Measurements from ENCODE around the gene CD48. TPM values are rescaled to one million over a fixed set of nuclear protein-coding genes. Genes with fewer than 3 reads are reported as not detected.

CD48 gene
- total RNA-seq, 2 donors from 2014 or later = 0.55 to 1.1 TPM

- H3K4me3 ChIP-seq (ENCODE audit: low read length) = no peak overlapping the region
- no peaks in the 10 kb centered on the region for H3K4me1 Mint-ChIP-seq
- no peaks in the 10 kb centered on the region for H3K27me3 Mint-ChIP-seq (ENCODE audit: insufficient read depth)
- no peaks in the 10 kb centered on the region for H3K4me1 ChIP-seq (ENCODE audit: control insufficient read depth, insufficient read depth, low read length)
- 50 to 73% methylated on average over 2 to 3 of the region's 3 CpGs for WGBS, 2 experiments (ENCODE audit: insufficient coverage in 1 of 2, insufficient read length in 1 of 2)
- peaks cover 3% of the 10 kb centered on the region for H3K9me3 Mint-ChIP-seq
- H3K36me3 Mint-ChIP-seq (ENCODE audit: low read depth) = no peaks in the 10 kb centered on the region
- no peaks in the 10 kb centered on the region for H3K36me3 ChIP-seq (ENCODE audit: control insufficient read depth, insufficient read depth, low read length)
- TF ChIP-seq, protein P1, sequence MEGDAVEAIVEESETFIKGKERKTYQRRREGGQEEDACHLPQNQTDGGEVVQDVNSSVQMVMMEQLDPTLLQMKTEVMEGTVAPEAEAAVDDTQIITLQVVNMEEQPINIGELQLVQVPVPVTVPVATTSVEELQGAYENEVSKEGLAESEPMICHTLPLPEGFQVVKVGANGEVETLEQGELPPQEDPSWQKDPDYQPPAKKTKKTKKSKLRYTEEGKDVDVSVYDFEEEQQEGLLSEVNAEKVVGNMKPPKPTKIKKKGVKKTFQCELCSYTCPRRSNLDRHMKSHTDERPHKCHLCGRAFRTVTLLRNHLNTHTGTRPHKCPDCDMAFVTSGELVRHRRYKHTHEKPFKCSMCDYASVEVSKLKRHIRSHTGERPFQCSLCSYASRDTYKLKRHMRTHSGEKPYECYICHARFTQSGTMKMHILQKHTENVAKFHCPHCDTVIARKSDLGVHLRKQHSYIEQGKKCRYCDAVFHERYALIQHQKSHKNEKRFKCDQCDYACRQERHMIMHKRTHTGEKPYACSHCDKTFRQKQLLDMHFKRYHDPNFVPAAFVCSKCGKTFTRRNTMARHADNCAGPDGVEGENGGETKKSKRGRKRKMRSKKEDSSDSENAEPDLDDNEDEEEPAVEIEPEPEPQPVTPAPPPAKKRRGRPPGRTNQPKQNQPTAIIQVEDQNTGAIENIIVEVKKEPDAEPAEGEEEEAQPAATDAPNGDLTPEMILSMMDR (conservative IDR thresholded peaks at IDR 0.05) = no peak
- no peak for DNase-seq
- peaks cover 7% of the 10 kb centered on the region for H3K9me3 ChIP-seq (ENCODE audit: control insufficient read depth, low read length)
- H3K27ac Mint-ChIP-seq = no peak overlapping the region
- H3K4me3 Mint-ChIP-seq = no peak overlapping the region
- H3K9ac ChIP-seq (ENCODE audit: extremely low read depth, low read length, poor library complexity, severe bottlenecking) = no peak overlapping the region
- H3K27me3 ChIP-seq (ENCODE audit: control insufficient read depth, insufficient read depth, low read length, poor library complexity, severe bottlenecking) = no peaks in the 10 kb centered on the region
- no peak overlapping the region for H3K27ac ChIP-seq (ENCODE audit: low read depth, low read length)
These were observed 14.5 kb upstream of the CD48 start for GRCh38 chr1:160726114-160726497.

DNA sequence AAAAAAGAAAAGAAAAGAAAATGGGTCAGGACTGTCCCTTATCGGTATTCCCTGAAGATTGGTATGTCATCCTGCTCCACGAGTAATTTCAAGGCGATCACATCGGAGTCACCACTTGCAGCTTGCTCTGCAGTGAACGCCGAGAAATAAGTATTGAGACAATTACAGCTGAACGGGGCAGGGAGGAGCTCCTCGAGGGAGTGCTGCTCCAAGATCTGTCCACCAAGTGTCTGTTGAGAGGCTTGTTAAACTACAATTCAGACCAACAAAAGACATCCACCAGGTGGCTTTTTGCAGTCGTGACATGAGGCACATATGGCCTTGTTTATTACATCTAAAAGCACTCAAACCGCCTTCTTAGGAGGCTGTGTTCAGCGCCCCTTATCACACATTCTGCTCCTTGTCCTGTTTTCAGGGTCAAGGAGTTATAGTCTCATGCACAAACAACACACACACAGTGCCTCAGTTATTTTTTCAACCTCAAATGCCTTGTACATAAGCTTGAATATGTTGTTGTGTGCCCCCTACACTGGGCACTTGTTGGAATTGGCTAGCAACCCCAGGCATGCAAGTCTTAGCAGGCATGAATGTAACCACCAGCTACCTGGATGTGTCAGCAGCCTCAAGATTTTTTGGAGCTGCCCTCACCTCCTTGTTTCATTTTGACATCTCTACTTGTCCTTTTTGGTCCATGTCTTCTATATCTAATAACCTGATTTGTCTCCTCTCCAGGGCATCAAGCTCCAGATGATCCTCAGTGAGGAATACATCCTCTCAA lies 13.0 kb upstream of the CD48 start:
- Histone ChIP-seq H3K27me3 (ENCODE audit: control insufficient read depth, insufficient read depth, low read length, poor library complexity, severe bottlenecking) (no peaks in the 10 kb centered on the region), H3K9me3 (ENCODE audit: control insufficient read depth, low read length) (peaks cover 14% of the 10 kb centered on the region), H3K9ac (ENCODE audit: extremely low read depth, low read length, poor library complexity, severe bottlenecking) (no peak overlapping the region), H3K27ac (ENCODE audit: low read depth, low read length) (no peak overlapping the region), H3K4me1 (ENCODE audit: control insufficient read depth, insufficient read depth, low read length) (no peaks in the 10 kb centered on the region), H3K4me3 (ENCODE audit: low read length) (no peak overlapping the region), H3K36me3 (ENCODE audit: control insufficient read depth, insufficient read depth, low read length) (no peaks in the 10 kb centered on the region)
- H3K27me3 Mint-ChIP-seq (ENCODE audit: insufficient read depth) = no peaks in the 10 kb centered on the region
- TF ChIP-seq, protein P1 (conservative IDR thresholded peaks at IDR 0.05) = peak; percentile 28
- DNase-seq = no peak
- peaks cover 10% of the 10 kb centered on the region for H3K9me3 Mint-ChIP-seq
- H3K36me3 Mint-ChIP-seq (ENCODE audit: low read depth) = no peaks in the 10 kb centered on the region
- H3K4me3 Mint-ChIP-seq = no peak overlapping the region
- WGBS, 2 experiments (ENCODE audit: insufficient coverage in 1 of 2, insufficient read length in 1 of 2) = 88 to 90% methylated on average over 9 to 11 of the region's 11 CpGs
- H3K27ac Mint-ChIP-seq = no peak overlapping the region
- H3K4me1 Mint-ChIP-seq = no peaks in the 10 kb centered on the region

GRCh38 chr1:160723332-160723731 lies 11.7 kb upstream of the CD48 start:
- Mint-ChIP-seq H3K36me3 (ENCODE audit: low read depth) (no peaks in the 10 kb centered on the region), H3K4me3 (no peak overlapping the region), H3K27ac (no peak overlapping the region), H3K4me1 (no peaks in the 10 kb centered on the region), H3K9me3 (peaks cover 10% of the 10 kb centered on the region), H3K27me3 (ENCODE audit: insufficient read depth) (no peaks in the 10 kb centered on the region)
- H3K9me3 ChIP-seq (ENCODE audit: control insufficient read depth, low read length) = peaks cover 14% of the 10 kb centered on the region
- WGBS, 2 experiments (ENCODE audit: insufficient coverage in 1 of 2, insufficient read length in 1 of 2) = 92 to 100% methylated on average over 2 of the region's 2 CpGs
- TF ChIP-seq, protein P1 (conservative IDR thresholded peaks at IDR 0.05) = no peak
- H3K4me1 ChIP-seq (ENCODE audit: control insufficient read depth, insufficient read depth, low read length) = no peaks in the 10 kb centered on the region
- H3K36me3 ChIP-seq (ENCODE audit: control insufficient read depth, insufficient read depth, low read length) = no peaks in the 10 kb centered on the region
- H3K4me3 ChIP-seq (ENCODE audit: low read length) = no peak overlapping the region
- H3K27me3 ChIP-seq (ENCODE audit: control insufficient read depth, insufficient read depth, low read length, poor library complexity, severe bottlenecking) = no peaks in the 10 kb centered on the region
- DNase-seq = no peak
- no peak overlapping the region for H3K27ac ChIP-seq (ENCODE audit: low read depth, low read length)
- no peak overlapping the region for H3K9ac ChIP-seq (ENCODE audit: extremely low read depth, low read length, poor library complexity, severe bottlenecking)

All from endodermal cell (in vitro differentiated cells).